Activated CD4-positive, alpha-beta T cell treated with anti-CD3 and anti-CD28 coated beads, Interleukin-2, amount 50 U/mL, for 24 hours (primary cell): Measurements from ENCODE around the gene ENOPH1.

Experiments
- DNase-seq, 2 donors: peaks; one replicate each; pipeline ENCODE4 v3.0.0-alpha.2; 2020; ENCODE audit warnings: low read depth in 1 of 2, low spot score in 1 of 2

Gene ENOPH1

GRCh38 chr4:82508011-82508410 lies 77.6 kb downstream of the ENOPH1 start:
- DNase-seq, result no peak

GRCh38 chr4:82508806-82509428 lies 78.5 kb downstream of the ENOPH1 start:
- DNase-seq, result no peak

GRCh38 chr4:82510216-82510615 lies 79.8 kb downstream of the ENOPH1 start:
- DNase-seq, result no peak
